GM23338 (cell line): ENCODE results near the gene LHX4.

Experiments used
- EZH2phosphoT487 ChIP-seq: fragments of 200-600 bp; sonication (generic); IDR thresholded peaks from one replicate; pipeline ENCODE4 v1.8.1; 2018; ENCODE audit warnings: antibody characterized with exemption; ENCODE audit not compliant: unreplicated experiment
- POLR2AphosphoS5 ChIP-seq: IDR thresholded peaks from 2 replicates; pipeline ENCODE4 v1.6.1; 2016; ENCODE audit warnings: antibody characterized with exemption, low read depth
- TF ChIP-seq, protein P1 (sequence below), 2 experiments: fragments of 200-600 bp in 1 of 2; sonication (generic) in 1 of 2; conservative IDR thresholded peaks; 2 replicates each; pipeline versions ENCODE4 v1.5.1 to v1.6.1; 2016 to 2017; ENCODE audit warnings: antibody characterized with exemption in 2 of 2, low read depth in 2 of 2, mild to moderate bottlenecking in 2 of 2, moderate library complexity in 1 of 2

DNA sequence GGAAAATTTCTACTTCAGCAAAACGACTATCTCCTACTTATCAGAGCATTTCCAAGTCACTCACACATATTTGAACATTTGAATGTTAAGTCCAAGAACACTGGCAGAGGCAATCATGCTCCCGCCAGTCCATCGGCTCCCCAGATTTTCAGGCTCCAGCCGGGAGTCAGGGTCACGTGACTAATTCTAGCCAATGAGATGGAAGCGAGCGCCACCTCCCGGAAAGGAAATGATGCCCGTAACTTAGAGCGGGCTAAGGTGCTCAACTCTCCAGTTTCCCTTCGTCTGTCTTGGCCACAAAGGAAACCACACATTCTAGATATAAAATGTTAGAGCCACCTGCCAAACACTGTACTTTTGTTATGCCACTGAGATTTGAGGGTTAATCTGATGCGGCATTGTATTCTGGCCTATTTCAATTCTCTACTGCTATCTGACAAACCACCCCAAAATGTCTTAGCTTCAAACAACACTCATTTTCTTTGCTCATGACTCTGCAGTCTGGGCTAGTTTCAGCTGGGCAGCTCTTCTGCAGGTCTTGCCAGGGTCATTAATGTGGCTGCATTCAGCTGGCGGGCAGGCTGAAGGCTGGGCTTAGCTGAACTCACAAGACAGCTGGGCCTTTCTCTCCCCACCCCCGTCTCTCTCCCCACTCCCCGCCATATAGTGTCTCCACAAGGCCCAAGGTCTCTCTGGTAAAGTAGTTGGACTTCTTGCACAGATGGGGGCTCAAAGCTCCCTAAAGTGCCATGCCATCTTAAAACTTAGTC lies 16.5 kb upstream of the LHX4 start:
- TF ChIP-seq, protein P1, sequence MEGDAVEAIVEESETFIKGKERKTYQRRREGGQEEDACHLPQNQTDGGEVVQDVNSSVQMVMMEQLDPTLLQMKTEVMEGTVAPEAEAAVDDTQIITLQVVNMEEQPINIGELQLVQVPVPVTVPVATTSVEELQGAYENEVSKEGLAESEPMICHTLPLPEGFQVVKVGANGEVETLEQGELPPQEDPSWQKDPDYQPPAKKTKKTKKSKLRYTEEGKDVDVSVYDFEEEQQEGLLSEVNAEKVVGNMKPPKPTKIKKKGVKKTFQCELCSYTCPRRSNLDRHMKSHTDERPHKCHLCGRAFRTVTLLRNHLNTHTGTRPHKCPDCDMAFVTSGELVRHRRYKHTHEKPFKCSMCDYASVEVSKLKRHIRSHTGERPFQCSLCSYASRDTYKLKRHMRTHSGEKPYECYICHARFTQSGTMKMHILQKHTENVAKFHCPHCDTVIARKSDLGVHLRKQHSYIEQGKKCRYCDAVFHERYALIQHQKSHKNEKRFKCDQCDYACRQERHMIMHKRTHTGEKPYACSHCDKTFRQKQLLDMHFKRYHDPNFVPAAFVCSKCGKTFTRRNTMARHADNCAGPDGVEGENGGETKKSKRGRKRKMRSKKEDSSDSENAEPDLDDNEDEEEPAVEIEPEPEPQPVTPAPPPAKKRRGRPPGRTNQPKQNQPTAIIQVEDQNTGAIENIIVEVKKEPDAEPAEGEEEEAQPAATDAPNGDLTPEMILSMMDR (conservative IDR thresholded peaks at IDR 0.05; ENCODE audit: low read depth in 2 of 2): peak; percentile 15 to 43; a peak in 2 of 4 replicates
- no peak for TF ChIP-seq POLR2AphosphoS5
- no peak for TF ChIP-seq EZH2phosphoT487
